Measurements from ENCODE around the gene NT5C.

NT5C gene

DNA sequence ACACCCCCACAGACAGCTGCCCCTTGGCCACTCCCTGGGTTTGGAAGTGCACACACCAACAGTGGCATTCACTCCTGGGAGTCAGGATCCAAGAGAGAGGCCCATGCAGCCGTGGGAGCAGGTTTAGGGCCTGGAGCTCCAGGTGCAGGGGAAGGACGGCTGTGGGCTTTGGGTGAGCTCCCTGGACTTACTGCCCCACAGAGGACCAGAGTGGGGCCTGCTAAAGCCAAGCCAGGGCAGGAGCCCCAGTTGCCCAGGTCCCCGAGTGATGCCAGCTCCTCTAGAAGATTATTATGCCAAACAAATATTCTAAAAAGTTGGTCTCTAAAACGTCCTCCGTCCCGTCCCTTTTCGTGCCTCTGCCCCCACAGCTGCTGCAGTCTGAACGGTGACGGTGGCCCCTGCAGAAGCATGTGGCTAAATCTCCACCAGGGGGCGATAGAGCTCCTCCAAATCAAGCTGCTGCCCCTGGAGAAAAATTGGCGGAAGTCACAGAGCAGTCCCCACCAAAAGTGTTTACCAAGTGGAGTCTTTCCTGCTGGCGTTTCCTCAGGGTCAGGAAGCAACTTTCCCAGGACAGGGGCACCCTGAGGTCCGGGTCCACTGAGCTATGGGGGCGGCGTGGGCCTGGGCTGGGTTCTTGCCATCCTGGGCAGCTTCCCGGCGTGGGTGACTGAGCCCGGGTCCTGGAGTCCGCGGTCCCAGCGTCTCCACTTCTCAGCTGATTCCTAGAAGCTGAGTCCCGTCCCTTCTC, 17.6 kb downstream of the NT5C start:
- no peak overlapping the region for H4K91ac ChIP-seq (ENCODE audit: low read depth, low read length, poor library complexity)
- H3K4me3 ChIP-seq (ENCODE audit: low read length in 2 of 2), result no peak overlapping the region
- no peak overlapping the region for H2BK12ac ChIP-seq (ENCODE audit: low read length)
- peaks cover 6 to 32% of the 10 kb centered on the region in 2 donors for H3K36me3 ChIP-seq (replicated peaks in 1 of 2; ENCODE audit: control insufficient read depth in 2 of 2, insufficient read depth in 2 of 2, low read length in 2 of 2)
- H3K4ac ChIP-seq (ENCODE audit: low read length), result no peak overlapping the region
- H2AK5ac ChIP-seq (ENCODE audit: low read depth, low read length), result no peak overlapping the region
- H2BK15ac ChIP-seq (ENCODE audit: low read length), result no peak overlapping the region
- no peak overlapping the region for H3K18ac ChIP-seq (ENCODE audit: low read length)
- H2BK5ac ChIP-seq (ENCODE audit: low read length), result no peak overlapping the region
- no peak overlapping the region for H2BK120ac ChIP-seq (ENCODE audit: low read depth, low read length)
- peaks cover 0 to 5% (median under 1%) of the 10 kb centered on the region in 3 experiments for H3K27me3 ChIP-seq (ENCODE audit: control insufficient read depth in 3 of 3, insufficient read depth in 3 of 3, low read depth in 1 of 3, low read length in 3 of 3)
- WGBS, 2 donors (ENCODE audit: extremely low coverage in 2 of 2, insufficient read length in 2 of 2, insufficient replicate concordance in 1 of 2), result no CpG with 5 or more reads among the region's 22 CpGs
- H3K79me1 ChIP-seq (ENCODE audit: low read depth, low read length), result no peaks in the 10 kb centered on the region
- H3K4me2 ChIP-seq (ENCODE audit: insufficient read depth, low read length, poor library complexity, severe bottlenecking), result no peak overlapping the region
- H2AFZ ChIP-seq (ENCODE audit: low read length), result peak overlapping the region; percentile 76
- H3K9ac ChIP-seq (ENCODE audit: low read depth, low read length, poor library complexity), result no peak overlapping the region
- peaks cover 0 to 3% of the 10 kb centered on the region in 2 donors for H3K4me1 ChIP-seq (ENCODE audit: control insufficient read depth in 2 of 2, insufficient read depth in 1 of 2, low read depth in 1 of 2, low read length in 2 of 2)
- H3K27ac ChIP-seq (replicated peaks; ENCODE audit: low read length), result no peak overlapping the region
- H3K9me3 ChIP-seq (replicated peaks in 1 of 2; ENCODE audit: control insufficient read depth in 2 of 2, insufficient read depth in 1 of 2, low read depth in 1 of 2, low read length in 2 of 2), result no peaks in the 10 kb centered on the region
- no peak overlapping the region for H3K23ac ChIP-seq (ENCODE audit: low read depth, low read length, poor library complexity)
- no peak overlapping the region for H4K8ac ChIP-seq (ENCODE audit: low read depth, low read length)
- DNase-seq (ENCODE audit: low spot score), result peak; percentile 86
- no peak overlapping the region for H3K14ac ChIP-seq (ENCODE audit: low read length)

DNA sequence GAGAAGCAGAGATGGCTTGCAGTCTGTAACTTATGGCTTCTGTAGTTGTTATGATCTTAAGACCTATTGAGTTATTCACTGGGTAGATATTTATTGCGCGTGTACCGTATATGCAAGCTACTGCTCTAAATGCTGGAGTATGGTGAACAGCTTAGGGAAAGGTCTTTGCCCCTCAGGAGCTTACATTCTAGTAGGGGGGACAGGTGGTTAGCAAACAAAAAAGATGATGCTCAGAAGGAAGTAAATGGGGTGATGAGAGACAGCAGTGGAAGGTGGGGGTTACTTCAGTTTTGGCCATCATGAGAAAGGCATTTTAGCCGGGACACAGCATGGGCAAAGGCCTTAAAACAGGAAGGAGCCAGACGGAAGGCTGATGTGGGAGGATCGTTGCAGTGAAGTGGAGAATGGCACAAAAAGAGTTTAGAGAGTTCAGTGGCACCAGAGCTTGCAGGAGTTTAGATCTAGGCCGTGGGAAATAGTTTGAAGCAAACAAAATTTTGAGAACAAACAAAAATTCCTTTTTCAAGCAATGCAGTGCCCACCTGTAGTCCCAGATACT, 19.7 kb downstream of the NT5C start:
- no peak overlapping the region for H2AK5ac ChIP-seq (ENCODE audit: low read depth, low read length)
- no peak overlapping the region for H2BK5ac ChIP-seq (ENCODE audit: low read length)
- no peak overlapping the region for H3K23ac ChIP-seq (ENCODE audit: low read depth, low read length, poor library complexity)
- no peak overlapping the region for H3K4me3 ChIP-seq (ENCODE audit: low read length in 2 of 2)
- peaks cover 0 to 7% (median 6%) of the 10 kb centered on the region in 3 experiments for H3K27me3 ChIP-seq (ENCODE audit: control insufficient read depth in 3 of 3, insufficient read depth in 3 of 3, low read depth in 1 of 3, low read length in 3 of 3)
- H3K4me1 ChIP-seq (ENCODE audit: control insufficient read depth in 2 of 2, insufficient read depth in 1 of 2, low read depth in 1 of 2, low read length in 2 of 2), result peaks cover 0 to 5% of the 10 kb centered on the region in 2 donors
- no peaks in the 10 kb centered on the region for H3K9me3 ChIP-seq (replicated peaks in 1 of 2; ENCODE audit: control insufficient read depth in 2 of 2, insufficient read depth in 1 of 2, low read depth in 1 of 2, low read length in 2 of 2)
- no peak for DNase-seq (ENCODE audit: low spot score)
- H3K27ac ChIP-seq (replicated peaks; ENCODE audit: low read length), result no peak overlapping the region
- no peak overlapping the region for H3K4me2 ChIP-seq (ENCODE audit: insufficient read depth, low read length, poor library complexity, severe bottlenecking)
- no peak overlapping the region for H3K9ac ChIP-seq (ENCODE audit: low read depth, low read length, poor library complexity)
- H2BK120ac ChIP-seq (ENCODE audit: low read depth, low read length), result no peak overlapping the region
- peak overlapping the region; percentile 72 for H4K91ac ChIP-seq (ENCODE audit: low read depth, low read length, poor library complexity)
- H3K18ac ChIP-seq (ENCODE audit: low read length), result no peak overlapping the region
- peak overlapping the region; percentile 37 for H3K4ac ChIP-seq (ENCODE audit: low read length)
- no peak overlapping the region for H2BK15ac ChIP-seq (ENCODE audit: low read length)
- no peak overlapping the region for H3K14ac ChIP-seq (ENCODE audit: low read length)
- WGBS, 2 donors (ENCODE audit: extremely low coverage in 2 of 2, insufficient read length in 2 of 2, insufficient replicate concordance in 1 of 2), result no CpG with 5 or more reads among the region's 7 CpGs
- H4K8ac ChIP-seq (ENCODE audit: low read depth, low read length), result no peak overlapping the region
- no peaks in the 10 kb centered on the region for H3K79me1 ChIP-seq (ENCODE audit: low read depth, low read length)
- H2AFZ ChIP-seq (ENCODE audit: low read length), result no peak overlapping the region
- peaks cover 6 to 25% of the 10 kb centered on the region in 2 donors for H3K36me3 ChIP-seq (replicated peaks in 1 of 2; ENCODE audit: control insufficient read depth in 2 of 2, insufficient read depth in 2 of 2, low read length in 2 of 2)
- H2BK12ac ChIP-seq (ENCODE audit: low read length), result no peak overlapping the region

DNA sequence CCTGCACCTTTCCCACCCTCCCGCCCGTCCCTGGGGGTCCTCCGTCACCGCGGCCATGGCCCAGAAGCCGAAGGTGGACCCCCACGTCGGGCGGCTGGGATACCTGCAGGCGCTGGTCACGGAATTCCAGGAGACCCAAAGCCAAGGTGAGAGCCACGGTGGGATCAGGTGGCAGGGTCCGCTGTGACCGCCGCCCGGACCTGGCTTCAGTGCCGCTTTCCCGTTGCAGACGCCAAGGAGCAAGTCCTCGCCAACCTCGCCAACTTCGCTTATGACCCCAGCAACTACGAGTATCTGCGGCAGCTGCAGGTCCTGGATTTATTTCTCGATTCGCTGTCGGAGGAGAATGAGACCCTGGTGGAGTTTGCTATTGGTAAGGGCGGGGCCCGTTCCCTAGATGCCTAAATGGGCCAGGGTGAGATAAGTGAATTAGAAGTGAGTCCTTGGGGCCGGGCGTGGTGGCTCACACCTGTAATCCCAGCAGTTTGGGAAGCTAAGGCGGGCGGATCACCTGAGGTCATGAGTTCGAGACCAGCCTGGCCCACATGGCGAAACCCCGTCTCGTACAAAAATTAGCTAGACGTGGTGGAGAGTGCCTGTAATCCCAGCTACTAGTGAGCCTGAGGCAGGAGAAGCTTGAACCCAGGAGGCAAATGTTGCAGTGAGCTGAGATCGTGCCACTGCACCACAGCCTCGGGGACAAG, 21.2 kb downstream of the NT5C start:
- no peak for DNase-seq (ENCODE audit: low spot score)

More for the DNA sequence above, 21.2 kb downstream of the NT5C start:
- H3K4me2 ChIP-seq (ENCODE audit: insufficient read depth, low read length, poor library complexity, severe bottlenecking), result peak overlapping the region; percentile 85
- H3K79me1 ChIP-seq (ENCODE audit: low read depth, low read length), result no peaks in the 10 kb centered on the region
- no CpG with 5 or more reads among the region's 40 CpGs for WGBS, 2 donors (ENCODE audit: extremely low coverage in 2 of 2, insufficient read length in 2 of 2, insufficient replicate concordance in 1 of 2)
- no peaks in the 10 kb centered on the region for H3K9me3 ChIP-seq (replicated peaks in 1 of 2; ENCODE audit: control insufficient read depth in 2 of 2, insufficient read depth in 1 of 2, low read depth in 1 of 2, low read length in 2 of 2)
- H3K14ac ChIP-seq (ENCODE audit: low read length), result peak overlapping the region; percentile 56
- H3K4me1 ChIP-seq (ENCODE audit: control insufficient read depth in 2 of 2, insufficient read depth in 1 of 2, low read depth in 1 of 2, low read length in 2 of 2), result peaks cover 0 to 5% of the 10 kb centered on the region in 2 donors
- no peak overlapping the region for H3K27ac ChIP-seq (replicated peaks; ENCODE audit: low read length)
- peaks cover 0 to 7% (median 6%) of the 10 kb centered on the region in 3 experiments for H3K27me3 ChIP-seq (ENCODE audit: control insufficient read depth in 3 of 3, insufficient read depth in 3 of 3, low read depth in 1 of 3, low read length in 3 of 3)
- no peak overlapping the region for H2BK15ac ChIP-seq (ENCODE audit: low read length)
- H2AK5ac ChIP-seq (ENCODE audit: low read depth, low read length), result no peak overlapping the region
- H3K4me3 ChIP-seq (ENCODE audit: low read length in 2 of 2), result peak overlapping the region; percentile 84 to 89
- H3K23ac ChIP-seq (ENCODE audit: low read depth, low read length, poor library complexity), result no peak overlapping the region
- H4K91ac ChIP-seq (ENCODE audit: low read depth, low read length, poor library complexity), result no peak overlapping the region
- H2BK12ac ChIP-seq (ENCODE audit: low read length), result no peak overlapping the region
- peak overlapping the region; percentile 13 for H2BK5ac ChIP-seq (ENCODE audit: low read length)
- H3K9ac ChIP-seq (ENCODE audit: low read depth, low read length, poor library complexity), result peak overlapping the region; percentile 95
- H2BK120ac ChIP-seq (ENCODE audit: low read depth, low read length), result no peak overlapping the region
- no peak overlapping the region for H4K8ac ChIP-seq (ENCODE audit: low read depth, low read length)
- H2AFZ ChIP-seq (ENCODE audit: low read length), result peak overlapping the region; percentile 97
- peaks cover 4 to 13% of the 10 kb centered on the region in 2 donors for H3K36me3 ChIP-seq (replicated peaks in 1 of 2; ENCODE audit: control insufficient read depth in 2 of 2, insufficient read depth in 2 of 2, low read length in 2 of 2)
- H3K18ac ChIP-seq (ENCODE audit: low read length), result peak overlapping the region; percentile 92
- no peak overlapping the region for H3K4ac ChIP-seq (ENCODE audit: low read length)

Measured in neuronal stem cell (in vitro differentiated cells).